NCI-H187 (cell line): Measurements from ENCODE around the gene PCAT7.

Source experiments
- DNase-seq, 2 experiments: peaks; one replicate each; lab custom pipeline; 2025; lab: John Stamatoyannopoulos, UW

The PCAT7 gene

GRCh38 chr9:94603259-94604160 is 48.6 kb downstream of the PCAT7 start:
- DNase-seq, result no peak

DNA sequence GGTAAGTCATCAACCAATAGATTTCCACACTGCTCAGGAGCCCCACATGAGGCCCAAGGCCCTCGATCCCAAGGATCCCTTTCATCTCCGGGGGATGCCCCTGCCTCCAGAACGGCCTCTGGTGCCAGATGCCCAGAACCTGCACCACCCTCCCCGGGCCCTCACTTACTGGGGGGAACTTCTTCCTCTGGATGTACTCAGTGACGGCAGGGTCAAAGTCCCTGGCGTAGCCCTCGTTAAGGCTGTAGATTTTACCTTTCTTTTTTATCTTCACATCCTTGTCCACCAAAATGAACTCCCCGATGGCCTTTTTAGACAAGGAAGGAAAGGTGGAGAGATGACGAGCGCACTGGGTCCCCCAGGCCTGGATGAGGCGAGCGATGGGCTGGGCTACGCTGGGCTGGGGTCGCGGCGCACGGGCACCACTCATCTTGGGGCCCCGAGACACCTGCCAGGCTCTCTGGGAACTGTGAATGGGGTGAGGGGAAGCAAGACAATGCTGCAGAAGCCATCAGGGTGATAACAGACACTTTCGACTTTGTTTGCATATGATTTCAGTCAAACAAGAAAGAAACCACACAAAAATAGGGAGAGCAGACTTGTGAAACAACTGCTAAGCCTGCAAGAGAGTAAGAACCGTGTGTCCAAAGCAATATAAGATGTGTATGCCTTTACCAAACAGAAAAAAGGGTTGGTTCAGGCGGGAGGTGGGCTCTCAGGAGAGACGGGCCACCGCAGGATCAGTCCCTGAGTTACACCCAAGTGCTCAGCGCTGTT is 52.0 kb downstream of the PCAT7 start:
- DNase-seq, result no peak

- DNase-seq, result no peak
Measured at GRCh38 chr9:94607423-94607691, 52.5 kb downstream of the PCAT7 start.

DNA sequence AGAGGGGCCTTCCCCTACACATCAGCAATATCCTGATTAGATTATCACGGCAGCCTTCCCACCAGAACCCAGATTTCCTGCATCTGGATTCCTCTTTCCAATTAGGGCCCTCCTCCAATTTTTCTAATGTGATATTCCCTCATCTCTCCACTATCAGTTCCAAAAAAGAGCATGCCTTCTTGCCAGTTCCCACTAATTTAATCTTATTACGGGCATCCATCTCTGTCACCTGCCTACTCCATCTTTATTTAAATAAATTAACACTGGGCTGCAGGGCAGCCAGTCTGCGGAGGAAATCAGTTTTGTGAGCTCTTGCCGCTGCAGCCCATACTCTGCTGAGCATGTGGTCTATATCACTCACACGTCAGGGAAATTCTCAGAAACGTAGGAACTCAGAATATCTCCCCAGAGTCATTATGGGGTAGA is 55.3 kb downstream of the PCAT7 start:
- no peak for DNase-seq

DNA sequence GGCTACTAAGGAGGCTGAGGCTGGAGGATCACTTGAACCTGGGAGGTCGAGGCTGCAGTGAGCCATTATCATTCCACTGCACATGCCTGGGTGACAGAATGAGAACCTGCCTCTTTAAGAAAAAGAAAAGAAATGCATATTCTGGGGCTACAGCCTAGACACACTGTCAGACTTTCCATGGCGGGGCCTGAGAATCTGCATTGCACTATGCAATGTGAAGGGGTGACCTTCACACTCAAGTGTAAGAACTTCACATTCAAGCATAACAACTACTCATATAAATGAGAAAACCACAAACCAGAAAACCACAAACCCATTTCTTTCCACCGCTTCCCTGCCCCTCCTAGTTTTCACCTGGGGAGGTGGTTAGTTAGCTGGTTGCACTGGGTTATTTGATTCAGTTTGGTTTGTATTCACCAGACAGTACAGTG is 56.8 kb downstream of the PCAT7 start:
- no peak for DNase-seq

DNA sequence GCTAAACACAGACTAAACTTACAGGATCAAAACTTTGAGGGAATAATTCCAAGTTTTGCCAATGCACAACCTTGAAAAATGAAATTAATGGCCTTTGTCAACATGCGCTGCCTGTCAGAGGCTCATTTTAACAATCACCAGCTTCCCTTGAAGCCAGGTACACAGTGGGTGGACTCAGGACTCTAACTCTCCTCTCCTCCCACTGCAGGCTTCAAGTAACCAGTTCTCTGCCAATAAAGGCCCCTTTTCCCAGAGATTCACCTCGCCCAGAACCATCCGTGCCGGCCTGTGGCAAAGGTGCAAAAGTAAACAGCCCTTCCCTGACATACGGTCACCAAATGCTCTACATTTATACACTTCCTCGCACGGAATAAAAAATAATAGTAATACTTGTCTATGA is 57.2 kb downstream of the PCAT7 start:
- no peak for DNase-seq

- DNase-seq, result no peak
Measured at GRCh38 chr9:94613003-94613402, 58.1 kb downstream of the PCAT7 start.

- DNase-seq, result no peak
Measured at GRCh38 chr9:94619026-94619425, 64.1 kb downstream of the PCAT7 start.
